ENCODE measurements around the gene IKZF2.

GRCh38 chr2:213105212-213105611 lies 46.2 kb downstream of the IKZF2 start:
- TF ChIP-seq CTCF (IDR thresholded peaks at IDR 0.05) (no peak), POLR2A (IDR thresholded peaks at IDR 0.05) (no peak)

Data from heart left ventricle (tissue), 13 donors.